PC-3 (cell line): ENCODE measurements around the gene DGKB.

ENCODE experiments used
- CTCF ChIP-seq: fragments of 300-600 bp; sonication (generic); conservative IDR thresholded peaks from 2 replicates; pipeline ENCODE4 v1.5.1; 2017; ENCODE audit warnings: antibody characterized with exemption, low read depth, mild to moderate bottlenecking, low read length
- EZH2phosphoT487 ChIP-seq: fragments of 300-600 bp; sonication (generic); IDR thresholded peaks from 2 replicates; pipeline ENCODE4 v1.6.1; 2018; ENCODE audit warnings: mild to moderate bottlenecking, antibody characterized with exemption, low read length, borderline replicate concordance

- TF ChIP-seq CTCF (no peak), EZH2phosphoT487 (no peak)
Measured at GRCh38 chr7:14938181-14938580, 35.6 kb upstream of the DGKB start.
